Stimulated activated CD4-positive, alpha-beta T cell treated with anti-CD3 and anti-CD28 coated beads, Interleukin-15, amount 100 ng/mL, for 48 hours (primary cell): ENCODE measurements around the gene NFE2L2.
"Not testable (repeated sequence)": the region's sequence is repeated elsewhere in the genome, so short reads cannot be mapped to it uniquely, and the experiment has no call there.

Experiments
- DNase-seq, 2 donors: peaks; one replicate each; pipeline ENCODE4 v3.0.0-alpha.2; 2020; ENCODE audit warnings: low read depth in 2 of 2

NFE2L2 gene

DNA sequence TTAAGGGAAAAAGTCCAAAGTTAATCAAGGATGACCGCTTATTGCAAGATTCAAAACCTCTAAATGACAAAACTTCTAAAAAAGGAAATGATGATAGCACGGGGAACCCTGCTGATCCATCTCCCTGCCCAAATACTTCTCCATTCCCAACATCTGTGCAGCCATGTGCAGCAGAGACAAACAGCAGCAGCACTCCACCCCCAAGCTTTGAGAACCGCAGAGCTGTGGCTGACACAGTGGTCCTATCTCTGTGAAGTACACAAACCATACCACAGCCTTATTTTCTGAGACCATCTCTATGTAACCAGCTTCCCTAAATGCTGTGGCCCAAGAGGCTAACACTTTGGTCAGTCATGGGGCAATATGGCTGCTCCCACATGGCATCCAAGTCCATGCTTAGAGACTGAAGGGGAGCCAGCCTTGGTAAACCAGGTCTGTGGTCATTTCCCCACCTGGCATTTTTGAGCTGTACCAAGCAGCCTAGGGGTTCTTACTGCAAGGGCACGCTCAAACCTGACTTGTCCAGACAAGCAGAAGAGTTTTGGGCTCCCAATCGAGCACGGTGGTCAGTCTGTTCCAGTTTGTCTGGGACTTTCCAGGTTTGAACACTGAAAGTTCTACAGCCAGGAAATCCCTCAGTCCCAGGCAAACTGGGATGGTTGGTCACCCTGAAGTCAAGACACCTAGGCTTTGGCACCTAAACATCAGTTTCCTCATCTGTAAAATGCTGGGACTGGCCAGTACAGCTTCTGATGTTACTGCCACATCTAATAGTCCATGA is 17.1 kb upstream of the NFE2L2 start:
- no peak for DNase-seq

DNA sequence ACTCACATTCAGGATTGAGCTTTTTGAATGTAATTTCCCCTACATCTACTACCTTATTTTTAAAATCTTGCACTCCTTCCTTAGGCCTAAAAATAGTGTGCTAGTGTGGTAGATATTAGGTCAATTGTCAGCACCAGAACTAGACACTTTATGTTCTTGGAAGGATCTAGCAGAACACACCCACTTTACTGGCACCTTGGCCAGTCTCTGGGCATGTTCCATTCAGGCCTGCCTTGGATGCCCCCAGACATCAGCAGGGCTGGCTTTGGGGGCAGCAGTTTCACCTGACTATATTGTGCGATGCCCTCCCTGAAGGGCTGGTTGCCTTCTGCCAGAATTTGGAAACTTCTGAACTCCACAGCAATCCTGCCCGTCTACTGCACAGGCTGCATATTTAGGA is 15.3 kb upstream of the NFE2L2 start:
- DNase-seq: no peak

DNA sequence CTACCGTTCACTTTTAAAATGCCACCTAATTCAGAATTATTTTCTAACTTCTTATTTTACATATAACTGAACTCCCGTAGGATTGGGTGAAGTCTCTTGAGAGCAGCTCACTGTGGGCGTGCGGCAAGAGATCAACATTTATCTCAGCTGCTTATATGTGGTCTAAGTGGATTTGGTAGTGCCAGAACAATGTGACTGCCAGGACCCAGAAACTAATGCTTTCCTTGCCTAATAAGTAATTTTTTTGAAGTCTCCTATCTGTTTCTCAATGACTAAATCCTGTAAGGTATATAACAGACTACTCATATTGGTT is 11.2 kb upstream of the NFE2L2 start:
- DNase-seq: no peak

DNA sequence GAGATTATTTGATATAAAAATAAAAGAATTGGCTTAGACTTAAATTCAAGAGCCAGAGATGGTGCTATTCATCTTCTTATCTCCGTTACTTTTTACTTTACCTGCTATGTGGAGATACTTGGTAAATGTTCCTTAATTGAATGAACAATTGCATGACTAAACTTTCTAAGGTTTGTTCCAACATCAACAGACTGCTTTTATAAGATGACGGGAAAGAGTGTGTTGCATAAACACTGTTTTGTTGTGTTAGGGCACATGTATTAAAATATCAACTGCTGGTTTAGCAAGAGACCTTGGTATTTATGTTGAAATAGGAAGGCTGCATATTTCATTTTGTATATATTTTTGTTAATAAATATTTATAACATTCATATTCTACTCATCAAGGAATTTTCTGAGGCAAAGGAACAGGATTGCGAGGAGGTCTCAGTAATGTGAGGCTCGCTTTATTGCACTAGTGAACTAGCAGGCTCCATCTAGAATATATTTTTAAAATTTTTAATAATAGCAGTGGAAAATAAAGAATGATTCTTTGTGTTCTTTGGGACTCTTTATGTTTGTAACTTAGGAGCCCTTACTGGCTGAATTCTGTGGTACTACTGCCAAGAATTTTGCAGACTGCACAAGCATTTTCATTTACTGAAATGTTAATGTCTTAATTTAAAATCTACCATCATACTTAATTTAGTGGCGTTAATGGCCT is 10.7 kb upstream of the NFE2L2 start:
- no peak for DNase-seq

DNA sequence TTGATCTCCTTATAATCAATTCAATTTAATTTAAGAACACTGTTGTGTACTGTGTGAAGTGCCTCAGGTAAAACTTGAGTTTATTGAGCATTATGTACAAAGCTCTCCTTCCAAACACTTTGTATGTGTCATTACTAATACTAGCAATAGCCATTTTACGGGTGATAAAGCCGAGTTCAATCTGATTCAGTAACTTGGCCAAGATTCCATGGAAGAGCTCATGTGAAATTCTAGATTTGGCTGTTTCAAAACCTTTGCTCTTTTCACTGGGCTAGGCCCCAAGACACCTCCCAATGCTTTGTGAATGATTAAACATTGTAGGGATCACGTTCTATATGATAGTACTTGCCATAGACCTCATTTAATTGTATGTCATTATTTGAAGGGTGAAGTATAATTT is 8.9 kb upstream of the NFE2L2 start:
- DNase-seq: no peak

DNA sequence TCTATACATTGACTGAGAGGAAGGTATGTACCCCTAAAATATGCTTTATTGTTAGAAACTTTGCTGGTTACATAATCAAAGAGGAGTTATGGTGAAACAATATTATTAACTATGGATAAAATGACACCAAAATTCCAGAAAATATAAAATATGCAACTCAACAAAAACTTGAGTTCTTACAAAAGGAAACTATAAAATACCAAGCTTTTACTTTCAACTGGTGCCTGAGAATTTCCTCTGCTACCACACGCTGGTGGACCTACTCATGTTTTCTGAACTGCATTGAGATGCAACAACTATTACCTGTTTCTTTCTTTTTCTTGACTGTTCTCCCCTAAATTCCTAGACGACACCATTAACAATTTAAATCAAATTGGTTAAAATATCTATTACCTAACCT is 8.2 kb upstream of the NFE2L2 start:
- DNase-seq: no peak

DNA sequence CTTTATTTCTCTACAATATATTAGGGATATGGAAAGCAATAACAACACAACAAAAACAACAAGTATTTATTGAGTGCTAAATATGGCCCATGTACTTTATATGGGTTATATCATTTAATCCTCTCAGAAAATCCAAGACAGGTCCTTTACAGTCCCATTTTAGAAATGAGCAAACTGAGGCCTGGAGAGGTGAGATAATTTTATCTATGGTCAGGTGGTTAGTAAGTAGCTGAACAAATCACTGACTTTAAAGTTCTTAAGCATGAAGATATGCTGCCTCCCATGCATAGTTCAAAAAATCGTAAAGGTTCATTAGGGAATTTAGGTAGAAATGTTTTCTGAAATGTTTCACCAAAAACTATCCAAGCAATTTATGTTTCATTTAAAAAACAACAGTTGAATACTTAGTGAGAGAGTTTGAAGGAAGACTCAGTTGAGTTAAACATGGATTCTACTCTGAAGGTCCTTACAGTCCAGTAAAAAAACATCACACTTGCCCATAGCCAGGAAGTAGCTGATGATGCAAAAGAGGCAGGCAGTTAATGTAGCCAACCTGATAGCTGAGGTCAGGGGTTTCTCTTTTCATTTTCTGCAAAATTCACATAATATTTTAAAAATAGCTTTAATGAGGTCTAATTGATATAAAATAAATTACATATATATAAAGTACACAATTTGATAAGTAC is 7.6 kb upstream of the NFE2L2 start:
- DNase-seq: no peak

DNA sequence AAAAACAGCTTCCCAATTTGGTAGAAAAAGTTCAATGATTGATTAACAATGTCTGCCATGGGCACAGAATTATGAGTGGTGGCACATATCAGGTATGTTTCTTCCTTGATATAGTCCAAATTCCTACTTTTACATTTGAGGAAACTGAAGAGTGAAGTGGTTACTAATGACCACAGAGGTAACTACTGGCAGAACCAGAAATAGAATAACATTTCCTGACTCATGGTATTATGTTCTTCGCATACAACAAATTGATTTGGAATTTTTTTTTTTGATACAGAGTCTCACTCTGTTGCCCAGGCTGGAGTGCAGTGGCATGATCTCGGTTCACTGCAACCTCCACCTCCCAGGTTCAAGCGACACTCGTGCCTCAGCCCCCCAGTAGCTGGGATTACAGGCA is 6.0 kb upstream of the NFE2L2 start:
- DNase-seq: no peak

DNA sequence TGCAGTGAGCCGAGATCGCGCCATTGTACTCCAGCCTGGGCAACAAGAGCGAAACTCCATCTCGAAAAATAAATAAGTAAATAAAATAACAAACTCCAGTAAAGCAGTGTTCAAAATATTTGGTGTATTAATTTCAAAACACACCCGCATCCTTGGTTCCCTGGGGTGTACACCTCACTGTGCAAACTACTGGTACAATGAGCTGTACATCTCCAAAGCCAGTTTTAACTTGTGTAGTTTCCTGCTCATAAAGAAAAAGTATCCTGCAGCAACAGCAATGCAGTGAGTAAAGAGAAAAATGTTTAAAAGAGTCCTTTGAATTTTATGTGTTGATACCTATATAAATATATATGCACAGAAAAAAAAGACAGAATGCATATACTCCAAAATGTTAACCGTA is 4.4 kb upstream of the NFE2L2 start:
- DNase-seq: no peak

DNA sequence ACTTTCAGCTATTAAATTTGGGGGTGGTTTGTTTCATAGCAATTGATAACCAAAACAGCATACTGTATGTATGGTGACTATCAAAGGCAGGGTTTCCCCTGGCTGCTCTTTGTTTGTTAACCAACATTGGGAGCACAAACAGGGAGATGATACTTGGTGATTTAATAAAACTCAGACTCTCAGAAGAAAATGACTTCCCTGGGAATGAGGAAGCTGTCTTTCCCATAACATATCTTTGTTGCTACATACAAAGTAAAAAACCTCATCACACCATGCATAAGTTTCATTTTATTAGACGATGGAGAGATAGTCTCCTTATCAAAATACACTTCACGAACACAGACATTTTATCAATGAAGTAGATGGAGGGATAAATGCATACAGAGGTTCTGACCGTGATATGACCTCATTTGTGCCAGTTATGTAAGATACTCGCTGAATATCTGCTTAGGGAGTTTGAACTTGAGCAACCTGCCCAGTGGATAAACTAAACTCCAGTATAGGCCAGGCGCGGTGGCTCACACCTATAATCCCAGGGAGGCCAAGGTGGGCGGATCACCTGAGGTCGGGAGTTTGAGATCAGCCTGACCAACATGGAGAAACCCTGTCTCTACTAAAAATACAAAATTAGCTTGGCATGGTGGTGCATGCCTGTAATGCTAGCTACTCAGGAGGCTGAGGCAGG is 3.8 kb upstream of the NFE2L2 start:
- no peak for DNase-seq

DNA sequence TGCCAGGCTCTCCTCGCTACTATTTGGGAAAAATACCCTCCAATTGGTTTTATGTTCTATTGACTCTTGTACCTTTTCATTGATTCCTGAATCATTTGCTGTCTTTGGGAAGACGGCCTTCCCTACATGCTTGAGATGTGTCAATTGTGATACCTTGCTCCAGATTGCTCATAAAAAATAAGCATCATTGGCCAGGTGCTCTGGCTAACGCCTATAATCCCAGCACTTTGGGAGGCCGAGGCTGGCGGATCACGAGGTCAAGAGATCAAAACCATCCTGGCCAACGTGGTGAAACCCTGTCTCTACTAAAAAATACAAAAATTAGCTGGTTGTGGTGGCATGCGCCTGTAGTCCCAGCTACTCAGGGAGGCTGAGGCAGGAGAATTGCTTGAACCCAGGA is 2.4 kb upstream of the NFE2L2 start:
- not testable (repeated sequence) for DNase-seq

DNA sequence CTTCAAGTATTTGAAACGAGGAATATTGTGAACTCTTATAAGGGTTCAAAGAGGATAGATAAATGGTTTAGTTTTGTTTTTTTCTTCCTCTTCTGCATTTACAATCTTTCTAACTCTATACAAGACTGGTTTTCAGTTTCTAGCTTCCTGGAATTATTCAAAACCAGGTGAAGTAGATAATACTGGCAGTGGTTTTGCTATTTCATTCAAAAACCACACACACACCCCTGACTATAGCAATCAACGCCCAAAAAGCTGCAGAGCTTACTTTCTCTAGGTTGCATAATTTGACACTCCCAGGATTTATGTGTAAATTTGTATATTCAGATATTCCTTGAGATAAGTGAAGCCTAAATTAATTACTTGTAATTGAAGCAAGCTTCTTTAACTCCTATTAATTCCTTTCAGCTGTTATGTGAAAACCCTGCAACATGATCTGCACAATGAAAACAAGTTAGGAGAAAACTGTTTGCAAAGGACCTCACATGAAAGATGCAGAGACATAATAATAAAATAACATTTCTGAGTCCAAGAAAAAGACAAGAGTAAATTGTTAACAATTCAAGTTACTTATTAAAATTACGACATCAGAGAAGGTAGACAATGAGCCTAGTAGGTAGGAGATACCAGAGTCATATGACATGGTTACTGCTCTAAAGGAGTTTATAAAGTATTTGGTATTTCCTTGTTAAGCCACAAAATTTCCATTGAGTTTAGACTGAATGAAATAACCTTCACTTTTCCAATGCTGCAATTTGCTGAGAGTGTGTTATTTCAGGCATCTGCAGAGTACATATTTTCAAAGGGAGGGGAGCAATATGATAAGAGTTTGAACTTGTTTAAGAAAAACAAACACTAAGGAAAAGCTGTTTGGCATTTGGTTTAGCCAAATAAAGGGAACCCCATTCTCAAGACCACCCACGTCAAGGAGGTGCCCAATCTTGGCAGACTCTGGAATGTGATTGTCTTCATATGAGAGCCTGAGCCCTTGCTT is 1.6 kb upstream of the NFE2L2 start:
- no peak for DNase-seq

DNA sequence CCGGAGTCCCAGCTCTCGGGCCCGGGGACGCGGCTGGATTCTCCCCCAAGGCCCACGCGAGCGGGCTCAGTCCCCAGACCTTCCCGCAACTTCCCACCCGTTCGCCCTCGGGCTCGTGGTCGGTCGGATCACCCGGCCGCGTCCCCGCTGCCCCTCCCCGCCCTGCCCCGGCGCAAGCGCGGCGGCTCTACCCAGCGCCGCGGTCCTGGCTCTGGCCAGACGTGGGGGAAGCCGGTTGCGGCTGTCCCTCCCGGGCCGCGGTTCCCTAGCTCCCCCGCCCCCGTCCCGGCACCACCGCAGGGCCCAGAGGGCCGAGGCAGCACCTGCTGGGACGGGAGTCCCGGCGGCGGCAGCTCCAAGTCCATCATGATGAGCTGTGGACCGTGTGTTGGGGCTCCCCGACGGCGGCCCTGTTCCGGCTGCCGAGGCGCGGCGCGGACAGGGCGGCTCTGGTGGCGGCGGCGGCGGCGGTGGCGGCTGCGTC is 276 bp downstream of the NFE2L2 start:
- peak in 1 of 2 donors; percentile 7 for DNase-seq

DNA sequence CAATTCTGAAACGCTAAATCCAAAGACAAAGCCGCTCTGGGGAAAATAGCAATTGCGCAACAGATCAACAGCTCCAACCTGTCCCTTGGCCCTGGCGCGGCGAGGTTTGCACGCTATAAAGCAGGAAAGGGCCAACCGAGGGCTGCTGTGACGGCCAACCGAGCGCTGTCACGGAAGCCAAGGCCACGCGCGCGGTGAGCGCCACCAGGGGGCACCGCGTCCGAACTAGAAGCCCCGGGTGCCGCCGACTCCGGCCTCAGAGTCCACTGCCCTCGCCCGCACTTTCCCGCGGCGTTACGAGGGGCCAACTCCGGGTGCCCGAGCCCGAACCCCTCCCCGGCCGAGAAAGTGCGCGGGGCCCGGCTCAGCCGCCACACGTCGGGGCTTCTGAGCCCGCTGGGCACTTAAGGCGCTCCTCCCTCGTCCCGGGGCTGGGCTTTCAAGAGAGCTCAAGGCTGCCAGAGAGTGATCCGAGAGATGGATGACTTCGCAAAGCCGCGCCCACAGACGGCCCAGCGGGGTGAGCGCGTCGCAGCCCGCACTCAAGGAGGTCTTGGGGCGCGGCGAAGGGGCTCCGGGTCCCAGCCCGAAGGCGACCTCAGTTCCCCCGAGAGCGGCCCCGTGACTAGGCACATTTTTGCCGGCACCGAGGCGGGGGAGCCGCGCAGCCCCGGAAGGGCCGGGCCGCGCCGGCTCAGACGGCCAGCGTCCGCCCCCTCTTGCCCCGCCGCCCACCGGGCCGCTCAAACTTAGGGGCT is 897 bp downstream of the NFE2L2 start:
- peak; percentile 86 to 89 for DNase-seq

DNA sequence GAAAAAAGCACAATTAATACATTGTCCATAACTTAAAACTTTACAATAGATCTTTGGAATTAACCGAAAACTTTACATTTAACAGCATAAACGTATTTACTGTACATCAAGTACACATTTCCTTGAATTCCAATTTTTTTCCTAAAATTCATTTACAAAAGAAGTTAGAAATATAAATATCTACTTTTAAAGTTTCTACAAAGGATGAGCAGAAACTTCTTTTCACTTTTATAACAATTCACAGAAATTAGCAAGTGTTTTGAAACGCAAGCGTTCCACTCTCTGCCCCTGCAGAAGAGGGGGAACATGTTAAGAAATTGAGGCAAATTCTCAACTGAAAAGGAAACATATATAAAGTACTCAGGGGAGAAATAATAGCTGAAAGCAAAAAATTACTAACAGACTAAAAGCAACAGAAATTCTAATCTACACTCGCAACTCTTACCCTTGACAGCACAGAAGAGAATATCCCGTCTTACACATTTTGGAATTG is 1.5 kb downstream of the NFE2L2 start:
- DNase-seq: no peak

DNA sequence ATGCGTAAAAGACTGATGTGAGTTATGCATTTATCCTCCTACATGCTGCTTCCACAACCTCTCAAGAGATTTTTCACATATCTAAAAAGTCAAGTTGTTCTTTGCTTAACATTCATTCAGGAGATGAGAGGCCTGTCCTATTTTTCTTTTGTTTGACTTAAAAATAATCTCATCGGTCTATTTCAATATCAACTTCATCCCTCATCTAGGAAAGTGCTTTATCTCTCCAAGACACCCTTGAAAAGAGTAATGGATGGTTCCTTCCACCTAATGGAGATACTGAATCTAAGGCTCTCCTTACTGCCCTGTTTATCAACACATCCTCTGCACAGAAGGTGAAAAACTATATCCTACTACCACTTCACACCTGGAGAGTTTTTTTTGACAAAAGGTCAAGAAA is 2.4 kb downstream of the NFE2L2 start:
- no peak for DNase-seq

DNA sequence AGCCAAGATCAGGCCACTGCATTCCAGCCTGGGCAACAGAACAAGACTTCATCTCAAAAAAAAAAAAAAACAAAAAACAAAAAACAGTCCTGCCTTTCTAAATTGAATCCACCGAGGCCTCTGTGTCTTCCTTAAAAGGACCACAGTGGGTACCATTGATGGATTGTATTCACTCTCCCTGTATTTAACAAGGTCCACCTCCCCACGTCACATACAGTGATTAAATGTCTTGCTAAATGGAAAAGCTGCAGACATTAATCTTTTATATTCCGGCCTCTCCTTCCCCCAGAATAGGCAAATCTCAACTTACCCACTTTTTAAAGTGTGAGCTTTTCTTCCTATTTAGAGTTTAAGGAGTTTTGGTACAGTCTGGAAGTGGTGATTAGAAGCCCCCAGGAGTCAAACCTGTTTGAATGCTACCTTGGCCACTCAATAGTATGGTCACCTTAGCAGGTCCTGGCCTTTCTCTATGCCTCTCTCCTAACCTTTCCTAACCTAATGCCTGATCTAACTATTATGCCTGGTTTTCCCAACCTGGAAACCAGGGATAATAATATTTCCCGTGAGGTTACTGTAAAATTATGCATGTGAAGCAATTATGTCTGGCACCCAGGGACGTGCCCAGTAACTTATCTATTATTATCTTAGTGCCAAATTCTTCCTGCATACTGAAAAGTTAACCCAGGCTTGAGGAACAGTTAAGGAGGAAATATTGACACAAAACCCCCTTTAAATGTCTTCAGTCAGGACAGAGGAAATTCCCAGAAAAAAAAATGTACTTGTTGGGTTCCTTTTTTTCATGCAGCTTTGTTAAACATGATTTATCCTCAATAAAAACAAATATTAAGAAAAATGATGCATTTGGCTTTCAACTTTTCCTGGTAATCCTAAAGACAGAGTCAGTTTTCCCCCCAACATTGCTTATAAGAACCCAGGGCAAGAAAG is 3.1 kb downstream of the NFE2L2 start:
- DNase-seq: no peak

DNA sequence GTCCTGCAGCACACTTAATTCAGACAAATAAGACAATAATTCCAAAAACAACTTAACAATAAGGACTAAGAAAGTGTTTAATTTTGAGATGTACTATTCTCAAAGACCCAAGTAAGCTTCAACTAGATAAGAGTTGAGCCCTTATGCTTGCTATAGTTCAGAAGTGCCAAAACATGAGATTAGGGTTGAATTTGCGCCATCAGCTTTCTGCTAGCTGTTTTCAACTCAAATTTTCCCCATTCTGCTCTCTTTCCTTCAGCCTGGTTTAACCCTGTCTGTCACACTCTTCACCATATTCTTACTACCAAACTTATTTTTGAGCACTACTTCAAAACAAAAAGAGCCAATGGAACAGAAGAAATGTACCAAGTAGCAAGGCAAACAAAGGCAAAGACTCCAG is 4.1 kb downstream of the NFE2L2 start:
- DNase-seq: no peak

DNA sequence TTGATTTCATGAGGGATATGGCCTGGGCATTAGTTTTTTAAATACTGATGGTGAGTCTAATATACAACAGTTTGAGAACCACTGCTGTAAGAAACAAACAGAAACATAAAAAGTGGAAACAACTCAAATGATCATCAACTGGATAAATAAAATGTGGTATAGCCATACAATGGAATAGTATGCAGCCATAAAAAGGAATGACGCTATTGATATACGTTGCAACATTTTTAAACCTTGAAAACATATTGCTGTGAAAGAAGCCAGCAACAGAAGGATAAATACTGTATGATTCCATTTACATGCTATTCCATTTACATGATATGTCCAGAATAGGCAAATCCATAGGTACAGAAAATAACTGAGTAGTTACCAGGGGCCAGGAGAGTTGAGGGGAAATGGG is 6.5 kb downstream of the NFE2L2 start:
- no peak for DNase-seq
